Neural progenitor cell (in vitro differentiated cells): ENCODE results near the gene IL33. TPM values are rescaled to one million over a fixed set of nuclear protein-coding genes. Genes with fewer than 3 reads are reported as not detected.

Experiments used
- DNase-seq: peaks from one replicate; pipeline ENCODE4 v3.0.0-alpha.2; 2016; ENCODE audit warnings: low spot score
- H2AFZ ChIP-seq: fragments of 200-600 bp; sonication (generic); replicated peaks from 2 replicates; pipeline ENCODE4 v1.6.1; 2016; ENCODE audit warnings: antibody characterized with exemption
- H3F3A ChIP-seq: fragments of 200-600 bp; sonication (generic); 2 replicates; pipeline ENCODE4 v1.6.1; 2016; ENCODE audit warnings: antibody characterized with exemption, low read depth
- H3K27ac ChIP-seq: fragments of 200-600 bp; sonication (generic); 2 replicates; pipeline ENCODE4 v1.5.1; 2016; ENCODE audit warnings: mild to moderate bottlenecking
- H3K27me3 ChIP-seq: fragments of 200-600 bp; sonication (generic); 2 replicates; pipeline ENCODE4 v1.6.1; 2016; ENCODE audit warnings: mild to moderate bottlenecking, moderate library complexity
- H3K36me3 ChIP-seq: fragments of 200-600 bp; sonication (generic); 2 replicates; pipeline ENCODE4 v1.5.1; 2016
- H3K4me1 ChIP-seq: fragments of 200-600 bp; sonication (generic); 2 replicates; pipeline ENCODE4 v1.6.1; 2016; ENCODE audit warnings: mixed run types
- H3K4me2 ChIP-seq: fragments of 200-600 bp; sonication (generic); 2 replicates; pipeline ENCODE4 v1.6.1; 2016
- H3K4me3 ChIP-seq: fragments of 200-600 bp; sonication (generic); 2 replicates; pipeline ENCODE4 v1.5.1; 2016
- H3K79me2 ChIP-seq: fragments of 200-600 bp; sonication (generic); 2 replicates; pipeline ENCODE4 v1.6.1; 2016; ENCODE audit warnings: low read depth
- H3K9ac ChIP-seq: fragments of 200-600 bp; sonication (generic); 2 replicates; pipeline ENCODE4 v1.6.1; 2016
- H3K9me3 ChIP-seq: fragments of 200-600 bp; sonication (generic); 2 replicates; pipeline ENCODE4 v1.5.1; 2016; ENCODE audit warnings: low read depth
- H4K20me1 ChIP-seq: fragments of 200-600 bp; sonication (generic); 2 replicates; pipeline ENCODE4 v1.6.1; 2016; ENCODE audit warnings: low read depth
- H3K27ac Mint-ChIP-seq: 3 replicates; pipeline ENCODE4 v1.8.0; 2021; ENCODE audit warnings: mixed read lengths
- H3K27me3 Mint-ChIP-seq: 2 replicates; pipeline ENCODE4 v1.8.0; 2022; ENCODE audit warnings: low read depth, mild to moderate bottlenecking, inconsistent platforms, moderate library complexity, mixed read lengths; ENCODE audit not compliant: insufficient read depth
- H3K36me3 Mint-ChIP-seq: 3 replicates; pipeline ENCODE4 v1.8.0; 2021; ENCODE audit warnings: mixed read lengths
- H3K4me1 Mint-ChIP-seq: 3 replicates; pipeline ENCODE4 v1.8.0; 2021; ENCODE audit warnings: mixed read lengths
- H3K4me3 Mint-ChIP-seq: 3 replicates; pipeline ENCODE4 v1.8.0; 2021; ENCODE audit warnings: mild to moderate bottlenecking, moderate library complexity, mixed read lengths
- H3K9me3 Mint-ChIP-seq: 3 replicates; pipeline ENCODE4 v1.8.0; 2020; ENCODE audit warnings: mixed read lengths
- EZH2 ChIP-seq: fragments of 200-600 bp; sonication (generic); IDR thresholded peaks from 2 replicates; pipeline ENCODE4 v1.6.1; 2017; ENCODE audit warnings: antibody characterized with exemption, mild to moderate bottlenecking, moderate library complexity
- EZH2phosphoT487 ChIP-seq: fragments of 200-600 bp; sonication (generic); IDR thresholded peaks from 2 replicates; pipeline ENCODE4 v1.6.1; 2017; ENCODE audit warnings: antibody characterized with exemption
- total RNA-seq: library from RNA; depleted of rRNA; stranded (reverse); fragments of >200 nt; gene quantifications from 2 replicates; pipeline ENCODE4 v1.2.3, GENCODE V29; 2015; ENCODE audit warnings: low replicate concordance
- TF ChIP-seq, protein P1 (sequence below): fragments of 200-600 bp; sonication (generic); IDR thresholded peaks from 2 replicates; pipeline ENCODE4 v1.5.1; 2017; ENCODE audit warnings: antibody characterized with exemption, mild to moderate bottlenecking

Gene IL33
- total RNA-seq, 1 donor from 2014 or later, result not detected

DNA sequence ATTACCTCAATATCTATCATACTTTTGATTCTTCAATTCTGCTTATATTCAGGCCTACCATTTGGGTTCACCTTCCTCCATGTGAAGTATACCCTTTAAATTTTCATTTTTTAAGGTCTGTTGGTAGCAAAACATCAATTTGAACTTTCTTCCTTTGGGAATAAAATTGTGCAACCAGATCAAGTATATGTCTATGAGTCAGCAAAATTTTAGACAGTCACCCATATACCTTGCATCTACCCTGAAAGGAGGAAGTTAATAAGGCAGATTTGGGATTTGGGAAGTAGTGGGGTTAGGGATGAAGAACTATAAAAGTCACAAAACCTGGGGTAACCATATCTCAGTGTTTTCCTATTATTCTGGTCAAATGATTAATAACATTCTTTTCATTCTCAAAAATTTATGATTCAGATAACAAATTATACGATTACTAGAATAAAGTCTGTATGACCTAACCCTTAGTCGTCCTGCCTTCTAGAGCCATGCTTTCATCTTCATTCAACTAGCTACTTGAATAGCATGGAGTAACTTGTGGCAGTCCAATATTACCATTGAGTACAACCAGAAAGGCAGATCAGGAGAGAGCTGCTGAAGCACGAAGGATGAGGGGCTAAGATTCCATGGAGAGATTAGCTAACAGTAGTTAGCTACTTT lies 2.8 kb upstream of the IL33 start:
- Histone ChIP-seq H3K9me3 (peaks cover 11% of the 10 kb centered on the region), H3K4me1 (no peaks in the 10 kb centered on the region), H3K27me3 (no peaks in the 10 kb centered on the region), H3K27ac (no peak overlapping the region), H3F3A (no peaks in the 10 kb centered on the region), H3K4me3 (no peak overlapping the region), H3K36me3 (no peaks in the 10 kb centered on the region), H3K79me2 (no peaks in the 10 kb centered on the region), H3K4me2 (no peak overlapping the region), H4K20me1 (no peaks in the 10 kb centered on the region), H3K9ac (no peak overlapping the region), H2AFZ (no peak overlapping the region)
- H3K4me3 Mint-ChIP-seq, result no peak overlapping the region
- H3K36me3 Mint-ChIP-seq, result no peaks in the 10 kb centered on the region
- DNase-seq, result no peak
- TF ChIP-seq, protein P1, sequence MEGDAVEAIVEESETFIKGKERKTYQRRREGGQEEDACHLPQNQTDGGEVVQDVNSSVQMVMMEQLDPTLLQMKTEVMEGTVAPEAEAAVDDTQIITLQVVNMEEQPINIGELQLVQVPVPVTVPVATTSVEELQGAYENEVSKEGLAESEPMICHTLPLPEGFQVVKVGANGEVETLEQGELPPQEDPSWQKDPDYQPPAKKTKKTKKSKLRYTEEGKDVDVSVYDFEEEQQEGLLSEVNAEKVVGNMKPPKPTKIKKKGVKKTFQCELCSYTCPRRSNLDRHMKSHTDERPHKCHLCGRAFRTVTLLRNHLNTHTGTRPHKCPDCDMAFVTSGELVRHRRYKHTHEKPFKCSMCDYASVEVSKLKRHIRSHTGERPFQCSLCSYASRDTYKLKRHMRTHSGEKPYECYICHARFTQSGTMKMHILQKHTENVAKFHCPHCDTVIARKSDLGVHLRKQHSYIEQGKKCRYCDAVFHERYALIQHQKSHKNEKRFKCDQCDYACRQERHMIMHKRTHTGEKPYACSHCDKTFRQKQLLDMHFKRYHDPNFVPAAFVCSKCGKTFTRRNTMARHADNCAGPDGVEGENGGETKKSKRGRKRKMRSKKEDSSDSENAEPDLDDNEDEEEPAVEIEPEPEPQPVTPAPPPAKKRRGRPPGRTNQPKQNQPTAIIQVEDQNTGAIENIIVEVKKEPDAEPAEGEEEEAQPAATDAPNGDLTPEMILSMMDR, result no peak
- no peak for TF ChIP-seq EZH2
- TF ChIP-seq EZH2phosphoT487, result no peak
- peaks cover 18% of the 10 kb centered on the region for H3K9me3 Mint-ChIP-seq
- H3K27me3 Mint-ChIP-seq, result no peaks in the 10 kb centered on the region
- H3K27ac Mint-ChIP-seq, result no peak overlapping the region
- H3K4me1 Mint-ChIP-seq, result no peaks in the 10 kb centered on the region

GRCh38 chr9:6214434-6214833 lies 1.2 kb upstream of the IL33 start:
- H3K27ac ChIP-seq, result no peak overlapping the region
- no peak overlapping the region for H3K4me3 ChIP-seq
- H3K36me3 Mint-ChIP-seq, result no peaks in the 10 kb centered on the region
- peaks cover 3% of the 10 kb centered on the region for H3K4me1 ChIP-seq
- no peaks in the 10 kb centered on the region for H3F3A ChIP-seq
- H3K4me1 Mint-ChIP-seq, result peaks cover 3% of the 10 kb centered on the region
- no peak for DNase-seq
- H3K4me2 ChIP-seq, result no peak overlapping the region
- no peak overlapping the region for H3K4me3 Mint-ChIP-seq
- H2AFZ ChIP-seq, result no peak overlapping the region
- H3K9me3 Mint-ChIP-seq, result peaks cover 9% of the 10 kb centered on the region
- H3K9ac ChIP-seq, result no peak overlapping the region
- H3K79me2 ChIP-seq, result no peaks in the 10 kb centered on the region
- no peak overlapping the region for H3K27ac Mint-ChIP-seq
- H4K20me1 ChIP-seq, result no peaks in the 10 kb centered on the region
- TF ChIP-seq EZH2phosphoT487 (no peak), EZH2 (no peak)
- TF ChIP-seq, protein P1, result no peak
- H3K27me3 Mint-ChIP-seq, result no peaks in the 10 kb centered on the region
- H3K36me3 ChIP-seq, result no peaks in the 10 kb centered on the region
- H3K9me3 ChIP-seq, result peaks cover 11% of the 10 kb centered on the region
- H3K27me3 ChIP-seq, result no peaks in the 10 kb centered on the region

DNA sequence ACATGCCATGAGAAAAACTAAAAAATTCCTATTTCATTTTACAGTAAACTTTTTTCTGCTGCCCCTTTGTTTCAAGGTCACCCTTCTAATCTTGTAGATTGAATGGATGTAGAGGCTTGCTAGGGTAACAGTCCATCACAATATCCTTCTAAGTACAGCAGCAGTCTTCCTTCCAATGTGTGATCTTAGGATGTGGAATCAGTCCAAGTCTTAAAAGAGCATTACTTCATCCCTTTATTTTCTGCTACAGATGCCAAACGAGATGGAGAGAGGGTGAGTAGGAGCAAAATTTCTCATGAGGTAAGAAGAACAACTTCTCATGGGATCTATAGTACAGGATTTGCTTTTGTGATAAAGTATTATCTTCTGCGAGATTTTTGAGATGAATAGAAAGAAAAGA lies 704 bp upstream of the IL33 start:
- no peaks in the 10 kb centered on the region for H3K27me3 ChIP-seq
- Mint-ChIP-seq H3K27ac (no peak overlapping the region), H3K36me3 (no peaks in the 10 kb centered on the region), H3K4me3 (no peak overlapping the region), H3K27me3 (no peaks in the 10 kb centered on the region), H3K4me1 (peaks cover 3% of the 10 kb centered on the region), H3K9me3 (peaks cover 7% of the 10 kb centered on the region)
- no peak overlapping the region for H3K4me3 ChIP-seq
- peaks cover 3% of the 10 kb centered on the region for H3K4me1 ChIP-seq
- no peak overlapping the region for H3K4me2 ChIP-seq
- H4K20me1 ChIP-seq, result no peaks in the 10 kb centered on the region
- TF ChIP-seq, protein P1, result no peak
- TF ChIP-seq EZH2 (no peak), EZH2phosphoT487 (no peak)
- H3K9ac ChIP-seq, result no peak overlapping the region
- H3K36me3 ChIP-seq, result no peaks in the 10 kb centered on the region
- peaks cover 8% of the 10 kb centered on the region for H3K9me3 ChIP-seq
- H2AFZ ChIP-seq, result no peak overlapping the region
- no peak overlapping the region for H3K27ac ChIP-seq
- no peak for DNase-seq
- H3K79me2 ChIP-seq, result no peaks in the 10 kb centered on the region
- no peaks in the 10 kb centered on the region for H3F3A ChIP-seq
